ENCODE data around the gene RAD9B. TPM values are rescaled to one million over a fixed set of nuclear protein-coding genes. Genes with fewer than 3 reads are reported as not detected.
"Not testable (repeated sequence)": the region's sequence is repeated elsewhere in the genome, so short reads cannot be mapped to it uniquely, and the experiment has no call there.

The RAD9B gene
- total RNA-seq, 1 donor from 2014 or later, result 0.17 TPM

DNA sequence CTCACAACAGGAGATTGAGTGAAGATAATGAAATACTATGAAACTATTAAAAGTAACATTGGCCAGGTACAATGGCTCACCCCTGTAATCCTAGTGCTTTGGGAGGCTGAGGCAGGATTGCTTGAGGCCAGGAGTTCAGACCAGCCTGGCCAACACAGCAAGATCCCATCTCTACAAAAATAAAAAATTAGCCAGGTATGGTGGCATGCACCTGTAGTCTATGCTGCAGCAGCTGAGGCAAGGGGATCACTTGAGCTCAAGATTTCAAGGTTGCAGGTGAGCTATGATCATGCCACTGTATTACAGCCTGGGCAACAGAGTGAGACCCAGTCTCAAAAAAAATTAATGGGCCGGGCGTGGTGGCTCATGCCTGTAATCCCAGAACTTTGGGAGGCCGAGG, 14.9 kb downstream of the RAD9B start:
- no peak for TF ChIP-seq EZH2phosphoT487 (IDR thresholded peaks at IDR 0.05)
- TF ChIP-seq, protein P1, sequence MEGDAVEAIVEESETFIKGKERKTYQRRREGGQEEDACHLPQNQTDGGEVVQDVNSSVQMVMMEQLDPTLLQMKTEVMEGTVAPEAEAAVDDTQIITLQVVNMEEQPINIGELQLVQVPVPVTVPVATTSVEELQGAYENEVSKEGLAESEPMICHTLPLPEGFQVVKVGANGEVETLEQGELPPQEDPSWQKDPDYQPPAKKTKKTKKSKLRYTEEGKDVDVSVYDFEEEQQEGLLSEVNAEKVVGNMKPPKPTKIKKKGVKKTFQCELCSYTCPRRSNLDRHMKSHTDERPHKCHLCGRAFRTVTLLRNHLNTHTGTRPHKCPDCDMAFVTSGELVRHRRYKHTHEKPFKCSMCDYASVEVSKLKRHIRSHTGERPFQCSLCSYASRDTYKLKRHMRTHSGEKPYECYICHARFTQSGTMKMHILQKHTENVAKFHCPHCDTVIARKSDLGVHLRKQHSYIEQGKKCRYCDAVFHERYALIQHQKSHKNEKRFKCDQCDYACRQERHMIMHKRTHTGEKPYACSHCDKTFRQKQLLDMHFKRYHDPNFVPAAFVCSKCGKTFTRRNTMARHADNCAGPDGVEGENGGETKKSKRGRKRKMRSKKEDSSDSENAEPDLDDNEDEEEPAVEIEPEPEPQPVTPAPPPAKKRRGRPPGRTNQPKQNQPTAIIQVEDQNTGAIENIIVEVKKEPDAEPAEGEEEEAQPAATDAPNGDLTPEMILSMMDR (IDR thresholded peaks at IDR 0.05), result no peak
- DNase-seq (ENCODE audit: low spot score), result no peak
- no peak overlapping the region for H3K27ac Mint-ChIP-seq
- H3K27me3 Mint-ChIP-seq (ENCODE audit: insufficient read depth, low read depth), result no peaks in the 10 kb centered on the region
- no peaks in the 10 kb centered on the region for H4K20me1 ChIP-seq (ENCODE audit: low read depth)
- H3K27ac ChIP-seq, result no peak overlapping the region
- no peaks in the 10 kb centered on the region for H3K4me1 ChIP-seq
- H3K9me3 Mint-ChIP-seq, result no peaks in the 10 kb centered on the region
- H3K9me3 ChIP-seq (ENCODE audit: low read depth), result no peaks in the 10 kb centered on the region
- no peaks in the 10 kb centered on the region for H3F3A ChIP-seq (ENCODE audit: low read depth)
- H3K9ac ChIP-seq, result no peak overlapping the region
- no peaks in the 10 kb centered on the region for H3K79me2 ChIP-seq (ENCODE audit: low read depth)
- no peak overlapping the region for H2AFZ ChIP-seq (replicated peaks)
- H3K4me3 ChIP-seq, result no peak overlapping the region
- H3K27me3 ChIP-seq, result peaks cover 7% of the 10 kb centered on the region
- no peaks in the 10 kb centered on the region for H3K36me3 ChIP-seq
- H3K36me3 Mint-ChIP-seq, result no peaks in the 10 kb centered on the region
- no peak overlapping the region for H3K4me3 Mint-ChIP-seq
- no peak overlapping the region for H3K4me2 ChIP-seq
- H3K4me1 Mint-ChIP-seq, result no peaks in the 10 kb centered on the region

DNA sequence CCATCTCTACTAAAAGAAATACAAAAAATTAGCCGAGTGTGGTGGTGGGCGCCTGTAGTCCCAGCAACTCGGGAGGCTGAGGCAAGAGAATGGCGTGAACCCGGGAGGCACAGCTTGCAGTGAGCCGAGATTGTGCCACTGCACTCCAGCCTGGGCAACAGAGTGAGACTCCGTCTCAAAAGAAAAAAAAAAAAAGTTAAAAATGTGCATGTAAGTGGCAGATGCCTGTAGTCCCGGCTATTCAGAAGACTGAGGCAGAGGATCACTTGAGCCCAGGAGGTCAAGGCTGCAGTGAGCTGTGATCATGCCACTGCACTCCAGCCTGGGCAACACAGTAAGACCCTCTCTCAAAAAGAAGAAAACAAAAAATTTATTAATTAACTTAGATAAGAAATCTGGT, 15.9 kb downstream of the RAD9B start:
- not testable (repeated sequence) for H3K27me3 Mint-ChIP-seq (ENCODE audit: insufficient read depth, low read depth); H3F3A ChIP-seq (ENCODE audit: low read depth); H3K36me3 Mint-ChIP-seq; H3K27ac ChIP-seq; H3K27ac Mint-ChIP-seq; H3K4me1 Mint-ChIP-seq; H3K4me1 ChIP-seq; DNase-seq (ENCODE audit: low spot score); H3K79me2 ChIP-seq (ENCODE audit: low read depth); H4K20me1 ChIP-seq (ENCODE audit: low read depth); H3K9me3 Mint-ChIP-seq; H3K27me3 ChIP-seq; H3K4me3 Mint-ChIP-seq; H3K4me3 ChIP-seq; H3K36me3 ChIP-seq; H2AFZ ChIP-seq (replicated peaks); H3K9ac ChIP-seq; H3K9me3 ChIP-seq (ENCODE audit: low read depth); H3K4me2 ChIP-seq

DNA sequence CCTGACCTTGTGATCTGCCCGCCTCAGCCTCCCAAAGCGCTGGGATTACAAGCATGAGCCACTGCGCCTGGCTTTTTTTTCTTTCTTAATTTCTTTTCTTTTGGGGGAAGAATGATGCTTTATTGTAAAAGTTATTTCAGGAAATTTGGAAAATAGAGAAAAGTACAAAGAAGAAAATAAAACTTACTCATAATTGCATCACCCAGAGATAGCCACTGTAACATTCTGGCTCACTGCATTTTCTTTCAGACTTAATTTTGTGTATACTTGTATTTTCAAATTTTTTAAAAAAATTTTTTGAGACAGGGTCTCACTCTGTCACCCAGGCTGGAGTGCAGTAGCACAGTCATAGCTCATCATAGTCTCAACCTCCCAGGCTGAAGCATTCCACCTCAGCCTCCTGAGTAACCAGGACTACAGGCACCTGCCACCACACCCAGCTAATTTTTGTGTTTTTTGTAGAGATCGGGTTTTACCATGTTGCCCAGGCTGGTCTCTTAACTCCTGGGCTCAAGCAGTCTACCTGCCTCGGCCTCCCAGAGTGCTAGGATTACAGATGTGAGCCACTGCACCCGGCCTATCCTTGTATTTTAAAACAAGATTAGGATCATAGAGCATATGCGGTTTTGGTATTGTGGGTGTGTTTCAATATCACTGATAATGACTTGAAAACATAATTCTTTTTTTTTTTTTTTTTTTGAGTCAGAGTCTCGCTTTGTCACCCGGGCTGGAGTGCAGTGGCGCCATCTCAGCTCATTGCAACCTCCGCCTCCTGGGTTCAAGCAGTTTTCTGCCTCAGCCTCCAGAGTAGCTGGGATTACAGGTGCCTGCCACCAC, 19.0 kb downstream of the RAD9B start:
- H3K4me2 ChIP-seq; H2AFZ ChIP-seq (replicated peaks); H3K9ac ChIP-seq; H3F3A ChIP-seq (ENCODE audit: low read depth); H3K36me3 ChIP-seq; H3K27ac ChIP-seq; H3K4me1 ChIP-seq; H3K9me3 Mint-ChIP-seq; H3K4me3 Mint-ChIP-seq; DNase-seq (ENCODE audit: low spot score); H3K4me3 ChIP-seq; H3K79me2 ChIP-seq (ENCODE audit: low read depth); H3K9me3 ChIP-seq (ENCODE audit: low read depth); H3K27me3 ChIP-seq; H3K27ac Mint-ChIP-seq; H3K4me1 Mint-ChIP-seq; H3K27me3 Mint-ChIP-seq (ENCODE audit: insufficient read depth, low read depth); H4K20me1 ChIP-seq (ENCODE audit: low read depth); H3K36me3 Mint-ChIP-seq: not testable (repeated sequence)

GRCh38 chr12:110528277-110528839, 26.2 kb downstream of the RAD9B start:
- H4K20me1 ChIP-seq (ENCODE audit: low read depth), result no peaks in the 10 kb centered on the region
- H3K9ac ChIP-seq, result no peak overlapping the region
- no peak for DNase-seq (ENCODE audit: low spot score)
- no peaks in the 10 kb centered on the region for H3K9me3 Mint-ChIP-seq
- no peak overlapping the region for H3K4me3 ChIP-seq
- H3K9me3 ChIP-seq (ENCODE audit: low read depth), result no peaks in the 10 kb centered on the region
- no peaks in the 10 kb centered on the region for H3K36me3 ChIP-seq
- no peaks in the 10 kb centered on the region for H3K79me2 ChIP-seq (ENCODE audit: low read depth)
- peaks cover 6% of the 10 kb centered on the region for H3K4me1 Mint-ChIP-seq
- TF ChIP-seq EZH2phosphoT487 (IDR thresholded peaks at IDR 0.05) (no peak), EZH2 (IDR thresholded peaks at IDR 0.05) (no peak)
- TF ChIP-seq, protein P1 (IDR thresholded peaks at IDR 0.05), result no peak
- no peaks in the 10 kb centered on the region for H3F3A ChIP-seq (ENCODE audit: low read depth)
- H3K27me3 Mint-ChIP-seq (ENCODE audit: insufficient read depth, low read depth), result peaks cover 2% of the 10 kb centered on the region
- H3K4me2 ChIP-seq, result no peak overlapping the region
- no peaks in the 10 kb centered on the region for H3K4me1 ChIP-seq
- H2AFZ ChIP-seq (replicated peaks), result no peak overlapping the region
- no peak overlapping the region for H3K27ac ChIP-seq
- H3K36me3 Mint-ChIP-seq, result peaks cover 4% of the 10 kb centered on the region
- H3K27me3 ChIP-seq, result no peaks in the 10 kb centered on the region
- no peak overlapping the region for H3K4me3 Mint-ChIP-seq
- H3K27ac Mint-ChIP-seq, result peak overlapping the region; percentile 29
